SU-DHL-6 (cell line): ENCODE measurements around the gene KLK12.

Experiments used
- H2AFZ ChIP-seq: fragments of 200-600 bp; sonication (generic); 2 replicates; pipeline ENCODE4 v1.6.1; 2014; ENCODE audit warnings: low read depth, mild to moderate bottlenecking, moderate library complexity, mixed read lengths, antibody characterized with exemption, low read length; ENCODE audit not compliant: severe bottlenecking
- H3F3A ChIP-seq: fragments of 200-600 bp; shearing (Covaris generic); 2 replicates; pipeline ENCODE4 v1.6.0; 2016; ENCODE audit warnings: antibody characterized with exemption, mild to moderate bottlenecking; ENCODE audit not compliant: insufficient read depth
- H3K27ac ChIP-seq: fragments of 200-600 bp; sonication (generic); 2 replicates; pipeline ENCODE4 v1.5.1; 2016; ENCODE audit warnings: low read depth, mild to moderate bottlenecking, low read length, moderate library complexity, mixed read lengths
- H3K27me3 ChIP-seq: fragments of 200-600 bp; sonication (generic), shearing (Covaris generic); 2 replicates; pipeline ENCODE4 v1.6.0; 2014; ENCODE audit warnings: mild to moderate bottlenecking, low read length
- H3K36me3 ChIP-seq: fragments of 200-600 bp; sonication (generic); 2 replicates; pipeline ENCODE4 v1.6.1; 2014; ENCODE audit warnings: mild to moderate bottlenecking, low read length, mixed read lengths
- H3K4me2 ChIP-seq: fragments of 300-600, 200-600 bp; shearing (Covaris generic), sonication (generic); 2 replicates; pipeline ENCODE4 v1.6.0; 2014; ENCODE audit warnings: low read length, low read depth, mild to moderate bottlenecking; ENCODE audit not compliant: poor library complexity, severe bottlenecking
- H3K4me3 ChIP-seq: fragments of 200-600 bp; sonication (generic); 2 replicates; pipeline ENCODE4 v1.5.1; 2014; ENCODE audit warnings: antibody characterized with exemption, low read length, mild to moderate bottlenecking, mixed read lengths; ENCODE audit not compliant: insufficient read depth, poor library complexity, severe bottlenecking
- H3K79me2 ChIP-seq: fragments of 200-600 bp; sonication (generic); 2 replicates; pipeline ENCODE4 v1.6.1; 2014; ENCODE audit warnings: mild to moderate bottlenecking, low read length, moderate library complexity; ENCODE audit not compliant: insufficient read depth
- H3K9ac ChIP-seq: fragments of 200-600 bp; sonication (generic); 2 replicates; pipeline ENCODE4 v1.7.0; 2014; ENCODE audit warnings: mild to moderate bottlenecking, low read length
- H3K9me2 ChIP-seq: fragments of 200-600 bp; sonication (generic); replicated peaks from 2 replicates; pipeline ENCODE4 v1.6.1; 2014; ENCODE audit warnings: low read length; ENCODE audit not compliant: insufficient read depth
- H3K9me3 ChIP-seq: fragments of 200-600 bp; sonication (generic); 2 replicates; pipeline ENCODE4 v1.6.1; 2014; ENCODE audit warnings: low read length, mixed read lengths; ENCODE audit not compliant: insufficient read depth
- H4K20me1 ChIP-seq: fragments of 200-600 bp; sonication (generic); 2 replicates; pipeline ENCODE4 v1.6.1; 2014; ENCODE audit warnings: low read depth, mild to moderate bottlenecking, antibody characterized with exemption, low read length, moderate library complexity, mixed read lengths
- EZH2phosphoT487 ChIP-seq: fragments of 200-600 bp; sonication (generic), shearing (Covaris generic); conservative IDR thresholded peaks from 2 replicates; pipeline ENCODE4 v1.6.1; 2018; ENCODE audit warnings: mild to moderate bottlenecking, antibody characterized with exemption, low read length, moderate library complexity, mixed read lengths
- TF ChIP-seq, protein P1 (sequence below): fragments of 200-600 bp; sonication (generic); IDR thresholded peaks from one replicate; pipeline ENCODE4 v1.5.1; 2017; ENCODE audit warnings: antibody characterized with exemption, mild to moderate bottlenecking, low read length, moderate library complexity; ENCODE audit not compliant: insufficient read depth, poor library complexity, severe bottlenecking

The KLK12 gene

DNA sequence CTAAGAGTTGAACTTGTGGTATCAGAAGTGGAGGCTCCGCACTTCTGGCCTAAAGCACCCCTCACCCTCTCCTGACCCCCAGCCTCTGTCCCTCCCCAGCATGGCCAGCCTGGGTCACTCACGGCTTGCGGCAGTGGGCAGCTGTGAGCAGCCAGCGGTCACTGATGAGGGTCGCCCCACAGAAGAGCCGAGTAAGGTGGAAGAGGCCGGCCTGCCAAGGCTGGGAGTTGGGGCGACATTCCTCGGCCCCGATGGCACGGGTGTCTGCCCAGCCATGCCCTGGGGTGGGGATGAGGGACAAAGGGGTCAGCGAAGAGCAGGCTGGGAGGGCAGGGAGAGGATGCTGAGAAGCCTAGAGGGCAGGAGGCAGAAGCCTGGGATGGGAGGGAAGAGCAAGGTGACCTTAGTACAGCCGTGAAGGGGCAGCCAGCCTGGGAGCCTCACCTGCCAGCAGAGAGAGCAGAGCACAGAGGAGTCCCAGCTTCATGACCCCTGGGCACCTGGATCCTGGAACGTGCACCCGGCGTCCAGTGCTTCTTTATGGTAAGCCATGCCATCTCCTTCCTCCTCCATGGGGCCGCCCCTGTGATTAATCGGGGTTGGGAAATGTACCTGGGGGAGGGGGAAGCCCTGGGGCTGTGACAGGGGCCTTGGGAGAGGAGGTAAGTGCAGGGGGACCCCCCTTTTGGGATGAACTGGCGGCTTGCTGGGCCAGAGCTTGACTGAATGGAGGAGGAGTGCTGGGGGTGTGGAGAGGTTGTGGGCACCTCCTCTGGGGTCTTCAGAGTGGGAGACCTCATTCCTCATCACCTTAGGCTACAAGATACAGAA lies 25.5 kb downstream of the KLK12 start:
- no peaks in the 10 kb centered on the region for H3K9me2 ChIP-seq
- no peak overlapping the region for H3K4me2 ChIP-seq
- H2AFZ ChIP-seq = no peak overlapping the region
- H3K9me3 ChIP-seq = no peaks in the 10 kb centered on the region
- H3K4me3 ChIP-seq = no peak overlapping the region
- H4K20me1 ChIP-seq = no peaks in the 10 kb centered on the region
- no peaks in the 10 kb centered on the region for H3K36me3 ChIP-seq
- H3F3A ChIP-seq = no peaks in the 10 kb centered on the region
- H3K9ac ChIP-seq = no peak overlapping the region
- H3K79me2 ChIP-seq = no peaks in the 10 kb centered on the region
- no peaks in the 10 kb centered on the region for H3K27me3 ChIP-seq
- TF ChIP-seq, protein P1, sequence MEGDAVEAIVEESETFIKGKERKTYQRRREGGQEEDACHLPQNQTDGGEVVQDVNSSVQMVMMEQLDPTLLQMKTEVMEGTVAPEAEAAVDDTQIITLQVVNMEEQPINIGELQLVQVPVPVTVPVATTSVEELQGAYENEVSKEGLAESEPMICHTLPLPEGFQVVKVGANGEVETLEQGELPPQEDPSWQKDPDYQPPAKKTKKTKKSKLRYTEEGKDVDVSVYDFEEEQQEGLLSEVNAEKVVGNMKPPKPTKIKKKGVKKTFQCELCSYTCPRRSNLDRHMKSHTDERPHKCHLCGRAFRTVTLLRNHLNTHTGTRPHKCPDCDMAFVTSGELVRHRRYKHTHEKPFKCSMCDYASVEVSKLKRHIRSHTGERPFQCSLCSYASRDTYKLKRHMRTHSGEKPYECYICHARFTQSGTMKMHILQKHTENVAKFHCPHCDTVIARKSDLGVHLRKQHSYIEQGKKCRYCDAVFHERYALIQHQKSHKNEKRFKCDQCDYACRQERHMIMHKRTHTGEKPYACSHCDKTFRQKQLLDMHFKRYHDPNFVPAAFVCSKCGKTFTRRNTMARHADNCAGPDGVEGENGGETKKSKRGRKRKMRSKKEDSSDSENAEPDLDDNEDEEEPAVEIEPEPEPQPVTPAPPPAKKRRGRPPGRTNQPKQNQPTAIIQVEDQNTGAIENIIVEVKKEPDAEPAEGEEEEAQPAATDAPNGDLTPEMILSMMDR = no peak
- no peak for TF ChIP-seq EZH2phosphoT487
- no peak overlapping the region for H3K27ac ChIP-seq

DNA sequence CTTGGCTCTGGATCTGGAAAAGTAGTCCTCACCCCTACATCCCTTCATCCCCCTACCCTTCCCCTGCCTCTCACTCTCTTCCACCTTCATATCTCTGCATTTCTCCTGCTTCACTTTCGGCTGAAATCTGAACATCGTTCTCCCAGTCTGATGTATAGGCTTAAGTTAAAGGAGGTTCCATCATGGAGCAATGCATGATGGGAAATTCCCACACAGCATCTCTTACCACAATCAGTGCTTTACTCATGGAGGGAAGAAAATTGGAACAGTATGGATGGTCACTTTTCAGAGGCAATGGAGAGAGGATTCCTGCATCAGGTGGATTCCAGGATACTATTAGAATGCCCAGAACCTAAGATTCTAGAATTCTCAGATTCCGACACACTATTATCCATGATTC lies 27.3 kb downstream of the KLK12 start:
- no peaks in the 10 kb centered on the region for H3K9me3 ChIP-seq
- H3K9ac ChIP-seq = no peak overlapping the region
- no peaks in the 10 kb centered on the region for H3F3A ChIP-seq
- H3K4me2 ChIP-seq = no peak overlapping the region
- H2AFZ ChIP-seq = no peak overlapping the region
- H3K27ac ChIP-seq = no peak overlapping the region
- no peaks in the 10 kb centered on the region for H4K20me1 ChIP-seq
- H3K27me3 ChIP-seq = no peaks in the 10 kb centered on the region
- TF ChIP-seq, protein P1 = no peak
- no peak for TF ChIP-seq EZH2phosphoT487
- H3K9me2 ChIP-seq = no peaks in the 10 kb centered on the region
- H3K4me3 ChIP-seq = no peak overlapping the region
- H3K36me3 ChIP-seq = no peaks in the 10 kb centered on the region
- no peaks in the 10 kb centered on the region for H3K79me2 ChIP-seq

DNA sequence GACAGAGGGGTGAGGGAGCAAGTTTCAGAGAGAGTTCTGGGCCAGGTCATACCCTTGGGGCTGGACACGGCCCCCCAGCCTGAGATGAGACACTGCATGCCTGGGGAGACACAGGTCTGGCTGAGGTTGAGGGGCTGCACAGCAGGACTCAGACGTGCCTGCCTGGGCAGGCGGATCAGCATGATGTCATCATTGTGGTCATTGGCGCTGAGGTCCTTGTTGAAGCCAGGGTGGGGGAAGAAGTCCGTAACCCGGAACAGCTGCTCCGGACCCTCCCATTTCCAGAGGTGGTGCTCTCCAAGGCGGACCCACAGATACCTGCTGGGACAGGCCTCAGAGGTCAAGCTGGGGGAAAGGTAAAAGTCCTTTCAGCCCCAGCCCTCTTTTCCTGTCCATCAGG lies 28.4 kb downstream of the KLK12 start:
- Histone ChIP-seq H3K9me3 (no peaks in the 10 kb centered on the region), H3K9ac (no peak overlapping the region), H3K79me2 (no peaks in the 10 kb centered on the region), H3K9me2 (no peaks in the 10 kb centered on the region), H3K27ac (no peak overlapping the region), H3K4me3 (no peak overlapping the region), H2AFZ (no peak overlapping the region), H3K4me2 (no peak overlapping the region), H3F3A (no peaks in the 10 kb centered on the region), H3K27me3 (no peaks in the 10 kb centered on the region), H3K36me3 (no peaks in the 10 kb centered on the region), H4K20me1 (no peaks in the 10 kb centered on the region)
- no peak for TF ChIP-seq EZH2phosphoT487

GRCh38 chr19:51005248-51005647 lies 29.6 kb downstream of the KLK12 start:
- Histone ChIP-seq H4K20me1 (no peaks in the 10 kb centered on the region), H3K4me2 (no peak overlapping the region), H3K4me3 (no peak overlapping the region), H3F3A (no peaks in the 10 kb centered on the region), H3K79me2 (no peaks in the 10 kb centered on the region), H3K36me3 (no peaks in the 10 kb centered on the region), H3K27me3 (no peaks in the 10 kb centered on the region), H3K9me3 (no peaks in the 10 kb centered on the region), H3K9me2 (no peaks in the 10 kb centered on the region), H3K27ac (no peak overlapping the region), H3K9ac (no peak overlapping the region), H2AFZ (no peak overlapping the region)
- TF ChIP-seq, protein P1 = no peak
- no peak for TF ChIP-seq EZH2phosphoT487
